IMR-90 (cell line): ENCODE results near the gene RAD52.

Experiments
- BHLHE40 ChIP-seq: fragments of 150-350 bp; IDR thresholded peaks from 2 replicates; pipeline ENCODE4 v1.6.1; 2016; ENCODE audit warnings: mild to moderate bottlenecking, low read depth, low read length
- CEBPB ChIP-seq: IDR thresholded peaks from 2 replicates; pipeline ENCODE4 v1.6.1; 2012; ENCODE audit warnings: low read depth, low read length, improper control_type of control experiment
- CTCF ChIP-seq: conservative IDR thresholded peaks from 2 replicates; pipeline ENCODE4 v1.5.1; 2012; ENCODE audit warnings: mild to moderate bottlenecking, low read depth, low read length, improper control_type of control experiment
- FOS ChIP-seq: fragments of 150-350 bp; IDR thresholded peaks from 2 replicates; pipeline ENCODE4 v1.6.1; 2016; ENCODE audit warnings: low read depth, low read length
- MAFK ChIP-seq: IDR thresholded peaks from 2 replicates; pipeline ENCODE4 v1.6.1; 2012; ENCODE audit warnings: low read depth, low read length, improper control_type of control experiment
- MAZ ChIP-seq: IDR thresholded peaks from 2 replicates; pipeline ENCODE4 v1.6.1; 2012; ENCODE audit warnings: low read depth, mild to moderate bottlenecking, low read length, improper control_type of control experiment, moderate library complexity, borderline replicate concordance
- MXI1 ChIP-seq: IDR thresholded peaks from 2 replicates; pipeline ENCODE4 v1.6.1; 2012; ENCODE audit warnings: low read depth, mild to moderate bottlenecking, low read length, moderate library complexity, borderline replicate concordance
- POLR2A ChIP-seq: IDR thresholded peaks from 2 replicates; pipeline ENCODE4 v1.6.1; 2012; ENCODE audit warnings: mild to moderate bottlenecking, low read depth, low read length
- RCOR1 ChIP-seq: IDR thresholded peaks from 2 replicates; pipeline ENCODE4 v1.6.1; 2012; ENCODE audit warnings: mild to moderate bottlenecking, low read length, improper control_type of control experiment; ENCODE audit not compliant: insufficient replicate concordance
- SMC3 ChIP-seq: fragments of 150-350 bp; IDR thresholded peaks from 2 replicates; pipeline ENCODE4 v1.6.1; 2016; ENCODE audit warnings: low read depth, mild to moderate bottlenecking, antibody characterized with exemption, low read length, moderate library complexity

DNA sequence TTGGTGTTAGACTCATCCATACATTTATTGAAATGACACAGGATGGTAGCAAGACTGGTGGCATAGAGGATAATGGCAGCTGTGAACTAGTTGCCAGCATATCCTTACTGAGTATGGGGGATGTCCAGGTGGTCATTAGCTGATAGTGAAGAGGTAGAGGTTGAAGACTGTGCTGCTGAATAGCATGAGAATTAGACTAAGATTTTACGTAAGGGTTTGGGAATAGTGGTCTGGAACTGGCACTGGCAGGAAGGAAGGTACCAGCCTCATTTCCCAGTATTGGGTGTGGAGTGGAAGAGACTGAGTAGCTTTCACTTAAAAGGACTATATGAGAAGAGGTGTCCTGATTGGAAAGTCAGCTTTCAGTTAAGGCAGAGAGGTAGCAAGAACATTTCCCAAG, 48.0 kb upstream of the RAD52 start:
- no peak for TF ChIP-seq FOS
- no peak for TF ChIP-seq CTCF
- TF ChIP-seq SMC3 = no peak
- TF ChIP-seq CEBPB = no peak
- no peak for TF ChIP-seq MXI1
- TF ChIP-seq POLR2A = no peak
- TF ChIP-seq RCOR1 = no peak
- TF ChIP-seq MAZ = no peak
- no peak for TF ChIP-seq BHLHE40
- no peak for TF ChIP-seq MAFK
